ENCODE measurements around the gene ATP5PF.
"Not testable (repeated sequence)": the region's sequence is repeated elsewhere in the genome, so short reads cannot be mapped to it uniquely, and the experiment has no call there.

Gene ATP5PF

DNA sequence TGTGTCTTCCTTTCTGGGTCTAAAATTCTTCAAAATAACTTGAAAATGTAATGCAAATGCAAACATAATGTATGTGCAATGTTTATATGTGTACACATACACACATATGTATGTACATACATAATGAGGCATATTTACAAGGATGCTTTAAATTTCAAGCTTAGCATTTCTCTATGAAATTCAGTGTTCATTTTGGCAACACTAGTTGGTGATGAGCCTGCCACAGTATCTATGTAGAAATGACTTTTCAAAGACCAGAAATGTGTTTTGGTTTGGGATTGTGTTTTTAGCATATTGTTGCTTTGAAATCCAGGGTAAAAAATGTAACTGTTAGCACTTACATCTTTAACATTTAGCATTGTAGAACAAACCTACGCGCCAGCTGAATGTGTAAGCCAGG, 10.2 kb upstream of the ATP5PF start:
- Histone ChIP-seq H2AFZ (ENCODE audit: low read depth, low read length) (no peak overlapping the region), H3K4me3 (ENCODE audit: low read length) (no peak overlapping the region), H3K27me3 (ENCODE audit: insufficient read depth, low read length) (no peaks in the 10 kb centered on the region), H3K36me3 (ENCODE audit: insufficient read depth, low read length) (peaks cover 25% of the 10 kb centered on the region), H3K4me1 (ENCODE audit: insufficient read depth, low read length) (no peaks in the 10 kb centered on the region), H3K9me3 (ENCODE audit: low read length) (no peaks in the 10 kb centered on the region)

DNA sequence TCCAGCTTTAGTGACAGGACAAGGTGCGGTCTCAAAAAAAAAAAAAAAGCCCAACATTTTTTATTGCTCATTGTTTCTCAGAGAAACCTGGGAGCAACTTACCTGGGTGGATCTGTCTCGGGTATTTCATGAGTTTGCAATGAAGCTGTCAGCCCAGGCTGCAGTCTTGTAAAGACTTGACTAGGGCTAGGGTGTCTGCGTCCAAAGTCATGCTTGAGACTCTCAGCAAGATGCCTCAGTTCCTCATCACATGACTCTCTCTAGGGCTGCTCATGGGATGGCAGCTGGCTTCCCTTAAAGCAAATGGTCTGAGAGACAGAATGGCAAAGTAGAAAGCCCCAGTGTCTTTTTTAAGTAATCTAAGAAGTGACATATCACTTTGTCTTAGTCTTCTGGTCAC, 8.2 kb upstream of the ATP5PF start:
- H3K36me3 ChIP-seq (ENCODE audit: insufficient read depth, low read length): peaks cover 19% of the 10 kb centered on the region
- peaks cover under 1% of the 10 kb centered on the region for H3K4me1 ChIP-seq (ENCODE audit: insufficient read depth, low read length)
- no peaks in the 10 kb centered on the region for H3K27me3 ChIP-seq (ENCODE audit: insufficient read depth, low read length)
- no peaks in the 10 kb centered on the region for H3K9me3 ChIP-seq (ENCODE audit: low read length)
- no peak overlapping the region for H2AFZ ChIP-seq (ENCODE audit: low read depth, low read length)
- H3K4me3 ChIP-seq (ENCODE audit: low read length): no peak overlapping the region

DNA sequence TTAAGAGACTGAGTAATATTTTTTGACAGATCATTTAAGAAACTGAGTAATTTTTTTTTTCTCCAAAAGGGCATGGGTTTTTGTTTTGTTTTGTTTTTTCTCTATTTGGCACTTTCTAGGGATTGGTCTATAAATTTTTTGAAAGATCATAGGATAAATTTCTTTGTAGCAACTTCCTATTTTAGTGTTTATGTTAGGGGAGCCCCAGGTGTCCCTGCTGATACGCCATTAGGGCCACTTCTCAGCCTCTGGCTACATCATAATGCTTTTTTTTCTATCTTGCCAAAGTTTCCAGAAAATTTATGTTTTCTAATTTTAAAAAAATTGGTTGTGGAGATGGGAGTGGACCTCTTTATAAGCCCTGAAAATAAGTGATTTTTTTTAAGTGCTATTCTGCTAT, 2.7 kb upstream of the ATP5PF start:
- H3K9me3 ChIP-seq (ENCODE audit: low read length): no peaks in the 10 kb centered on the region
- no peaks in the 10 kb centered on the region for H3K27me3 ChIP-seq (ENCODE audit: insufficient read depth, low read length)
- no peak overlapping the region for H2AFZ ChIP-seq (ENCODE audit: low read depth, low read length)
- no peak overlapping the region for H3K4me3 ChIP-seq (ENCODE audit: low read length)
- H3K4me1 ChIP-seq (ENCODE audit: insufficient read depth, low read length): peaks cover 25% of the 10 kb centered on the region
- no peaks in the 10 kb centered on the region for H3K36me3 ChIP-seq (ENCODE audit: insufficient read depth, low read length)

DNA sequence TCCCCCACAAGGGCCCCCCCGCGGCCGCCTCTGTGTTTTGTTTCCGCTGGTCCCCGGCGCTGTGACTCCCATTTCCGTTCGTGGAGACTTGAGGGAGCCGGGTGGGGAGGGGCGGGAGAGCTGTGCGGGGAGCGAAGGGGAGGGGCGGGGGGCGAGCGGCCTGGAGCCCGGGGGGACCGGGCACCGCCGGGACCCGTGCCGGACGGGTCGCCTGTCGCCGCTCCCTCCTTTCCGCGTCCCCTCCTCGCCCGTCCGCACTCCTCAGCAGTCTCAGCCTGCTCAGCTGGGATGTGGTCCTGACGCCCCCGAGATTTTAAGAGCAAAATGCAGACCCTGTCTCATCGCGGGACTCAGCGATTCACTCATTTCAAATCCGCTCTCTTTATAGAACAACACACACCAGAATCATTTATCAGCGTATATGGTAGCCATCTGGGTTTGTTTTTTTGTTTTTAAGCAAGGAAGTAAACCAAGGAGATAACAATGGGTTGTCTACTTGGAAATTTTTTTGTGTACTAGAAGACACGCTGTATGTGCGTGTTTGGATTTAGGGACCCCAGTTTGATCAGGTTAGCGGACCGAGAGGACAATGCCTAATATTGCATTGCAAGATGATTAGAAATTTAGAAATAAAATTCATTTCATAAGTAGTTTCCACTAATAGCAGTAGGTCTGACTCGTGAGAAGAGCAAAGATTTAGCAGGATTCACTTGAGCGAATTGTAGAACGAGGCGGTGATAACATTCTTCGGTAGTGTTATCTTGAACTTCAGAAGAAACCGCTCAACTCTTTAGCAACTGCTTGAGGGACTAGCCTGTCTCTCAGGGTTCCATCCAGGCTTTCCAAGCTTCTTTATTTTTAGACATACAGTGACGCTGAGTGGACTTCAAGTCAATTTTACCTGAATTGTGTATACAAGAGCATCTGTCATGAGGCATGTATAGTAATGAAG, 1.2 kb upstream of the ATP5PF start:
- Histone ChIP-seq H3K27me3 (ENCODE audit: insufficient read depth, low read length) (no peaks in the 10 kb centered on the region), H3K4me1 (ENCODE audit: insufficient read depth, low read length) (peaks cover 25% of the 10 kb centered on the region), H2AFZ (ENCODE audit: low read depth, low read length) (peak overlapping the region; percentile 61), H3K9me3 (ENCODE audit: low read length) (no peaks in the 10 kb centered on the region), H3K36me3 (ENCODE audit: insufficient read depth, low read length) (no peaks in the 10 kb centered on the region), H3K4me3 (ENCODE audit: low read length) (peak overlapping the region; percentile 76)

DNA sequence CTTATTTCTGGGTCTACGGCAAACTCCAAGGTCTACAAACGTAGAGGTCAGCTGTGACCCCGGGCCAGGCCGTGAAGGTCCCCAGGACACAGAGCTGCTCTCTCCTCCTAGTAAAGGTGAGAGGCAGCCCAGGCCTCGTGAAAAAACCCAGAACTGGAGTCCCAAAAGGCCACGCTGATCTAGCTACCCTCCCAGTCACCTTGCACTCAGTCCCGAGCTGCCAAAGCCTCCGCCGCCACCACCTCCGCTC, 125 bp downstream of the ATP5PF start:
- Histone ChIP-seq H3K27me3 (ENCODE audit: insufficient read depth, low read length) (no peaks in the 10 kb centered on the region), H3K36me3 (ENCODE audit: insufficient read depth, low read length) (peaks cover 5% of the 10 kb centered on the region), H3K4me3 (ENCODE audit: low read length) (peak overlapping the region; percentile 76), H3K4me1 (ENCODE audit: insufficient read depth, low read length) (peaks cover 25% of the 10 kb centered on the region), H3K9me3 (ENCODE audit: low read length) (no peaks in the 10 kb centered on the region), H2AFZ (ENCODE audit: low read depth, low read length) (no peak overlapping the region)

DNA sequence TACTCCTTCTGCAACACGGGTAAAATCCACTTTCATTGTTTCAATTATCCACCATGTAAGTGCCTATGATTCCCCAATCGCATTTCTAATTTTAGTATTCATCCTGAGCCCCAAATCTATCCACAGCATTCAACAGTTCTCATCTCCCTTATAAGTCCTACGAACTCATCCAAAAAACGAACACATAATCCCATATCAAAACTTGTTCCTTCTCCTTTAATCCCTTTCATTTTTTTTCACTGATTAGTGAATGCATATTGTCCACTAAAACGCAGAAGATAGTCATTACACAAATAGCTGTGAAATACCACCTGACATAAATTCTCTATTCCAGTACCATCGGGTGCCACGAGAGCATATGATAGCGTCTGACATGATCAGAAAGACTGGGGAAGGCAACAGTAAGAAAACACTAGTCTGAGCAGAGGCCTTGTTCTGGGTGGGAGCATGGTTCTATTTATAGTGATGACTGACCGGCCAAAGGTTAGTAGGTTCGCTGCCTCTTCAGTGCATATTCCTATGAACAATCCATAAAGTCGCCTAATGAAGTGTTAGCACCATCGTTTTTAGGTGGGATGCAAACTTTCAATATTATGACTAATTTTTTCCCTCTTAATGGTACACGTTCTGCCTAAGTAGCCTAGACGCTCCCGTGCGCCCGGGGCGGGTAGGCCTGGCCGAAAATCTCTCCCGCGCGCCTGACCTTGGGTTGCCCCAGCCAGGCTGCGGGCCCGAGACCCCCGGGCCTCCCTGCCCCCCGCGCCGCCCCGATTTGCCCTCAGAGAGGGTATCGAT, 648 bp downstream of the ATP5PF start:
- Histone ChIP-seq H3K36me3 (ENCODE audit: insufficient read depth, low read length) (peaks cover 10% of the 10 kb centered on the region), H2AFZ (ENCODE audit: low read depth, low read length) (no peak overlapping the region), H3K9me3 (ENCODE audit: low read length) (no peaks in the 10 kb centered on the region), H3K4me3 (ENCODE audit: low read length) (peak overlapping the region; percentile 76), H3K4me1 (ENCODE audit: insufficient read depth, low read length) (peaks cover 25% of the 10 kb centered on the region), H3K27me3 (ENCODE audit: insufficient read depth, low read length) (no peaks in the 10 kb centered on the region)

DNA sequence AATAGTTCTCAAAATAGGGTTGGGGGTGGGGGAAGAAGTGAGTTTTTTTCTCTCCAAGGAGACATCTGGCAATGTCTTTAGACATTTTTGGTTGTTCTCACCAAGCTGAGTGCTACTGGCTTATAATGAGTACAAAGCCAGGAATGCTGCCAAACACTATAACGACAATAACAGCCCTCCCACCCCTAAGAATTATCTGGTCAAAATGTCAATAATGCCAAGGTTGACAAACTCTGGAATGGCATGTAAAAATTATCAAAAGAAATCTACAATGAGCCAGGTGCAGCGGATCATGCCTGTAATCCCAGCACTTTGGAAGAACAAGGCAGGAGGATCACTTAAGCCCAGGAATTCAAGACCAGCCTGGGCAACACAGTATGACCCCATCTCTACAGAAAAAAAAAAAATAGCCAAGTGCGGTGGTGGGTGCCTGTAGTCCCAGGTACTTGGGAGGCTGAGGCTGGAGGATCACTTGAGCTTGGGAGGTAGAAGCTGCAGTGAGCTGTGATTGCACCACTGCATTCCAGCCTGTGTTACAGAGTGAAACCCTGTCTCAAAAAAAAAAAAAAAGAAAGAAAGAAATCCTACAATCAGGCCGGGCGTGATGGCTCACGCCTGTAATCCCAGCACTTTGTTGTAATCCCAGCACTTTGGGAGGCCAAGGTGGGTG, 2.5 kb downstream of the ATP5PF start:
- Histone ChIP-seq H3K36me3 (ENCODE audit: insufficient read depth, low read length) (peaks cover 28% of the 10 kb centered on the region), H2AFZ (ENCODE audit: low read depth, low read length) (no peak overlapping the region), H3K4me3 (ENCODE audit: low read length) (no peak overlapping the region), H3K27me3 (ENCODE audit: insufficient read depth, low read length) (no peaks in the 10 kb centered on the region), H3K9me3 (ENCODE audit: low read length) (no peaks in the 10 kb centered on the region), H3K4me1 (ENCODE audit: insufficient read depth, low read length) (peaks cover 18% of the 10 kb centered on the region)

DNA sequence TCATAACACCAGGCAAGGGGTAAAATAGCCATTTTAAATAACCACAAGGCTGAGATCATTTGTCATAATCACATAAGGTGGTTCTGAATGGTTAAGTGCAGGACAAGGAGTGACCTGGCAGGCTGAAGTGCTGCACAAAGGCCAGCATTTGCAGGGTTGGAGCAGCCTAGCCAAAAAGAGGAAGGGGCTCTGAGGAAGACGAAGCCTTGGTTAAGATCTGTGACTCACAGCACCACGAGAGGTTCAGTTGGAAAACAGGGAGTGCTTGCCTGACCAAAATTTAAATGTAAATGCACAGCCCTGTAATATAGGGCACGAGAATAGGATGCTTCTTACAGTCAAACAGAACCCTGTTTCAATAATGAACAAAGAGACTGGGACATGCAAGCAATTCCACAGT, 12.1 kb downstream of the ATP5PF start:
- H3K4me3 ChIP-seq (ENCODE audit: low read length): no peak overlapping the region
- no peaks in the 10 kb centered on the region for H3K4me1 ChIP-seq (ENCODE audit: insufficient read depth, low read length)
- no peak overlapping the region for H2AFZ ChIP-seq (ENCODE audit: low read depth, low read length)
- H3K9me3 ChIP-seq (ENCODE audit: low read length): no peaks in the 10 kb centered on the region
- H3K27me3 ChIP-seq (ENCODE audit: insufficient read depth, low read length): no peaks in the 10 kb centered on the region
- H3K36me3 ChIP-seq (ENCODE audit: insufficient read depth, low read length): peaks cover 69% of the 10 kb centered on the region

DNA sequence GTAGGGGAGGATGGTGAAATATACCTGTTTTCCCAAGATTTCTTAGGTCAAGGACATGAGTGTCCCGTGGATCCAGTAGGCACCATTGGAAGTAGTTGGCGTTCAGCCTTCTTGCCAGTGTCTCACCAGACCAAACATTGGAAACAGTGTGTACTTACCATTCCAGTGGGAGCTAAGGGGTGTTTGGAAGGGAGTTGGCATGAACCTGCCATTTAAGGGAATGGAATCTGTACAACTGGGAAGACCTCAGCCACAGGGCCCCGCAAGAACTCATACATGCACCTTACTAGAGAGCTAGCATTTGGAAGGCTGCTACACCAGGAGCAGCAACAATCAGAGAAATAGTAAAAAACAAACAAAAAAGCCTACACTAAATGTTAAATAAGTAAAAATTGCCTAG, 12.7 kb downstream of the ATP5PF start:
- Histone ChIP-seq H3K9me3 (ENCODE audit: low read length) (no peaks in the 10 kb centered on the region), H3K4me1 (ENCODE audit: insufficient read depth, low read length) (no peaks in the 10 kb centered on the region), H3K27me3 (ENCODE audit: insufficient read depth, low read length) (no peaks in the 10 kb centered on the region), H3K36me3 (ENCODE audit: insufficient read depth, low read length) (peaks cover 68% of the 10 kb centered on the region), H3K4me3 (ENCODE audit: low read length) (no peak overlapping the region), H2AFZ (ENCODE audit: low read depth, low read length) (no peak overlapping the region)

DNA sequence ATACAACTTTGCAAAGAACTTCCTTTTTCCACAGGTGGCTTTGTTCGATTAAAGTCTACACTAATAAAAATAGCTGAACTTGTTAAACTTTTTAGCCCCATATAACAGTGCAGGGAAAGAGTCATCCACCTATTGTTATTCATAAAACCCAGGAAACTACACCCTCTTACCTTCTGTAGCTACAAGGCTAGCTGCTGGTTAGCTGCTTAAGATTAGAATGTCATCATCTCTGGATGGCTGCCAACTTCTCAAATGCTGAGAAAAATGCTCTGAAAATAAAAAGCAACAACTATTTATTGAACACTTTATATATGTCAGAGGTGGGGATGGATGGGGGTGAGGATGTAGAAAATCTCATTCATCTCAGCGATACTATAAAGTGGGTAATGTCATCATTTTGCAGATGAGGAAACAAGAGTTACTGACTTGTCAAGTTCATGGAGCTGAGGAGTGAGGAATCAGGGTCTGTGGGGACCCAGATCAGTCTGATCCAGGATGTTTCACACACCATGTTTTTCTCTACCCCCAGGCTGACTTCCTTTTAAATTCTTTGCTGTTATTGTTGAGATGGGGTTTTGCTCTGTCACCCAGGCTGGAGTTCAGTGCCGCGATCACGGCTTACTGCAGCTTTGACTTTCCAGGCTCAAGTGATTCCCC, 17.1 kb downstream of the ATP5PF start:
- no peaks in the 10 kb centered on the region for H3K4me1 ChIP-seq (ENCODE audit: insufficient read depth, low read length)
- H3K27me3 ChIP-seq (ENCODE audit: insufficient read depth, low read length): no peaks in the 10 kb centered on the region
- peaks cover 64% of the 10 kb centered on the region for H3K36me3 ChIP-seq (ENCODE audit: insufficient read depth, low read length)
- no peak overlapping the region for H3K4me3 ChIP-seq (ENCODE audit: low read length)
- no peak overlapping the region for H2AFZ ChIP-seq (ENCODE audit: low read depth, low read length)
- H3K9me3 ChIP-seq (ENCODE audit: low read length): no peaks in the 10 kb centered on the region

DNA sequence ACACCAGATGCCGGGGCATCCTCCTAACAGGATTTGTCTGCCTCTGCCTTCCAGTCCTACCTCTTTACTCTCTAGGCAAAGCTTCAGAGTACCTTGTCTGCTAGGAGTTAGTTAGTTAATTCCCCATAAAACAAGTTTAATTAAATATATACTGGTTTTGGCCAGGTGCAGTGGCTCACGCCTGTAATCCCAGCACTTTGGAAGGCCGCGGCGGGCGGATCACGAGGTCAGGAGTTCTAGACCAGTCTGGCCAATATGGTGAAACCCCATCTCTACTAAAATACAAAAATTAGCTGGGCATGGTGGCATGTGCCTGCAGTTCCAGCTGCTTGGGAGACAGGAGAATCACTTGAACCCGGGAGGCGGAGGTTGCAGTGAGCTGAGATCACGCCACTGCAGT, 20.6 kb downstream of the ATP5PF start:
- not testable (repeated sequence) for H2AFZ ChIP-seq (ENCODE audit: low read depth, low read length); H3K27me3 ChIP-seq (ENCODE audit: insufficient read depth, low read length); H3K9me3 ChIP-seq (ENCODE audit: low read length); H3K4me3 ChIP-seq (ENCODE audit: low read length); H3K4me1 ChIP-seq (ENCODE audit: insufficient read depth, low read length)
- peaks cover 72% of the 10 kb centered on the region for H3K36me3 ChIP-seq (ENCODE audit: insufficient read depth, low read length)

DNA sequence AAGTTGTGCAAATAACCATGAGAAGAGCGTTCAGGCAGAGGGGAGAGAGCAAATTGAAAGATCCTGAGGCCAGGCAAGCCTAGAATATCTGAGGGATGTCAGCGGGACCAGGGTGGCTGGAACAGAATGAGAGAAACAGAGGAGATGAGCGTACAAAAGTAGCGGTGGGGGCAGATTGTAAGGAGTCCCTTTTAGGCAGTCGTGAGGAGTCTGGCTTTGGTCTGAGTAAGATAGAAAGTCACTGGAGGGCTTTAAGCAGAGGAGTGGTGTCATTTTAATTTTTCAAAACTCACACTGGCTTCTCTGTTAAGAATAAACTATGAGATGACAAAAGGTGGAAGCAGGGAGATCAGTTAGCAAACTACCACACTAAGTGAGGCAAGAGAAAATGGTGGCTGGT, 24.2 kb downstream of the ATP5PF start:
- H3K4me1 ChIP-seq (ENCODE audit: insufficient read depth, low read length): no peaks in the 10 kb centered on the region

More for the DNA sequence above, 24.2 kb downstream of the ATP5PF start:
- no peaks in the 10 kb centered on the region for H3K27me3 ChIP-seq (ENCODE audit: insufficient read depth, low read length)
- H2AFZ ChIP-seq (ENCODE audit: low read depth, low read length): no peak overlapping the region
- no peak overlapping the region for H3K4me3 ChIP-seq (ENCODE audit: low read length)
- H3K9me3 ChIP-seq (ENCODE audit: low read length): no peaks in the 10 kb centered on the region
- peaks cover 70% of the 10 kb centered on the region for H3K36me3 ChIP-seq (ENCODE audit: insufficient read depth, low read length)

Data from neuron (in vitro differentiated cells).